RWPE2 (cell line): ENCODE measurements around the gene TIGD6.

Source experiments
- ATAC-seq: fragments of 200-7000 bp; cut with Tn5 transposase; 3 replicates; pipeline ENCODE4 v1.9.1; 2021; ENCODE audit warnings: low read depth
- DNase-seq: peaks from one replicate; pipeline ENCODE4 v3.0.0-alpha.2; 2020; ENCODE audit warnings: low spot score
- H3K27ac ChIP-seq: fragments of 450-650 bp; 2 replicates; pipeline ENCODE4 v1.5.1; 2017; ENCODE audit warnings: mild to moderate bottlenecking; ENCODE audit not compliant: poor library complexity, severe bottlenecking
- H3K27me3 ChIP-seq: fragments of 250-450 bp; sonication (Bioruptor Pico); 2 replicates; pipeline ENCODE4 v1.5.1; 2021; ENCODE audit warnings: mild to moderate bottlenecking, moderate library complexity; ENCODE audit not compliant: insufficient read depth, poor library complexity, severe bottlenecking
- H3K36me3 ChIP-seq: fragments of 250-450 bp; sonication (Bioruptor Pico); 2 replicates; pipeline ENCODE4 v1.5.1; 2020; ENCODE audit warnings: low read depth, mild to moderate bottlenecking, moderate library complexity
- H3K4me1 ChIP-seq: fragments of 250-450 bp; sonication (Bioruptor Pico); 2 replicates; pipeline ENCODE4 v1.5.1; 2021; ENCODE audit warnings: mild to moderate bottlenecking, moderate library complexity; ENCODE audit not compliant: insufficient read depth, poor library complexity, severe bottlenecking
- H3K4me3 ChIP-seq: fragments of 250-450 bp; sonication (Bioruptor Pico); 2 replicates; pipeline ENCODE4 v1.5.1; 2021; ENCODE audit warnings: mild to moderate bottlenecking, moderate library complexity; ENCODE audit not compliant: severe bottlenecking
- H3K9me3 ChIP-seq: fragments of 250-450 bp; sonication (Bioruptor Pico); 2 replicates; pipeline ENCODE4 v1.5.1; 2021; ENCODE audit warnings: mild to moderate bottlenecking, moderate library complexity; ENCODE audit not compliant: severe bottlenecking
- CTCF ChIP-seq: fragments of 450-650 bp; IDR thresholded peaks from one replicate; pipeline ENCODE4 v1.5.1; 2017; ENCODE audit warnings: mild to moderate bottlenecking, moderate library complexity; ENCODE audit not compliant: poor library complexity, severe bottlenecking

Gene TIGD6

GRCh38 chr5:149982505-149982904, 17.9 kb downstream of the TIGD6 start:
- no peak for DNase-seq
- no peak for ATAC-seq
- no peak overlapping the region for H3K4me3 ChIP-seq

GRCh38 chr5:149981206-149981605, 19.2 kb downstream of the TIGD6 start:
- DNase-seq (no peak), ATAC-seq (no peak)
- H3K4me3 ChIP-seq, result no peak overlapping the region
- no peaks in the 10 kb centered on the region for H3K9me3 ChIP-seq
- H3K36me3 ChIP-seq, result peaks cover 45% of the 10 kb centered on the region
- no peaks in the 10 kb centered on the region for H3K4me1 ChIP-seq
- TF ChIP-seq CTCF, result no peak
- H3K27me3 ChIP-seq, result no peaks in the 10 kb centered on the region
- H3K27ac ChIP-seq, result no peak overlapping the region

More at GRCh38 chr5:149982505-149982904, 17.9 kb downstream of the TIGD6 start:
- Histone ChIP-seq H3K36me3 (peaks cover 43% of the 10 kb centered on the region), H3K27me3 (no peaks in the 10 kb centered on the region), H3K27ac (no peak overlapping the region), H3K9me3 (no peaks in the 10 kb centered on the region), H3K4me1 (no peaks in the 10 kb centered on the region)
- no peak for TF ChIP-seq CTCF

GRCh38 chr5:149979896-149980295, 20.6 kb downstream of the TIGD6 start:
- DNase-seq (no peak), ATAC-seq (no peak)
- Histone ChIP-seq H3K9me3 (no peaks in the 10 kb centered on the region), H3K4me1 (no peaks in the 10 kb centered on the region), H3K36me3 (peaks cover 48% of the 10 kb centered on the region), H3K27me3 (no peaks in the 10 kb centered on the region), H3K4me3 (no peak overlapping the region), H3K27ac (no peak overlapping the region)
- no peak for TF ChIP-seq CTCF

- H3K9me3 ChIP-seq, result no peaks in the 10 kb centered on the region
- no peak for ATAC-seq
- H3K4me3 ChIP-seq, result no peak overlapping the region
- no peaks in the 10 kb centered on the region for H3K4me1 ChIP-seq
- H3K36me3 ChIP-seq, result peaks cover 33% of the 10 kb centered on the region
- TF ChIP-seq CTCF, result no peak
- H3K27me3 ChIP-seq, result no peaks in the 10 kb centered on the region
- DNase-seq, result no peak
- no peak overlapping the region for H3K27ac ChIP-seq
Observed at GRCh38 chr5:149975409-149975808, 25.0 kb downstream of the TIGD6 start.

- H3K4me3 ChIP-seq, result no peak overlapping the region
- no peaks in the 10 kb centered on the region for H3K27me3 ChIP-seq
- DNase-seq (no peak), ATAC-seq (no peak)
- no peaks in the 10 kb centered on the region for H3K4me1 ChIP-seq
- H3K9me3 ChIP-seq, result no peaks in the 10 kb centered on the region
- peaks cover 4% of the 10 kb centered on the region; the same call in 1 of the 2 replicates for H3K36me3 ChIP-seq
- TF ChIP-seq CTCF, result no peak
- H3K27ac ChIP-seq, result no peak overlapping the region
Observed at GRCh38 chr5:149969181-149969930, 31.1 kb downstream of the TIGD6 start.
